ENCODE data around the gene EHBP1. TPM values are rescaled to one million over a fixed set of nuclear protein-coding genes. Genes with fewer than 3 reads are reported as not detected.

Gene EHBP1
- total and polyA plus RNA-seq, 2 donors (not counting 3 experiments of a cell fraction or from before 2014, with no cell fraction given) = 8.4 to 34.8 TPM

DNA sequence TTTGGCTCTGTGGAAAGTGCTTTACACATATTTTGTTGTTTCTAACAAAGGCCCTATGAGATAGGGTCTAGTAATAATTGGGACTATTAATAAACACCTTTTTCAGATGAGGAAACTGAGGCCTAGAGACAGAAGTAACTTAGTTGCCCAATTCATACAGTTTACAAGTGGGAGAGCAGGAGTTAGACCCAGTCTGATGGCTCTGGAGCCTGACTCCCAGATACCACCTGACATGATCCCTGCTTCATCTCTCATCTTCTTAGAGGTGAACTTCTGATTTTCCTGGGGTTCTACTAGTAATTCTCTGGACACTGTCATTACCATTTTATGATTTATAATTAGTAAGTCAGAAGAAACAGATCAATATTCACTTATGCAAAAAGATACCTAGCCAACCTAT, 296.1 kb downstream of the EHBP1 start:
- Histone ChIP-seq H4K20me1 (replicated peaks; ENCODE audit: control insufficient read depth, extremely low read depth, insufficient read depth, low read length) (no peaks in the 10 kb centered on the region), H3K36me3 (ENCODE audit: control insufficient read depth in 2 of 2, extremely low read depth in 1 of 2, insufficient read depth in 2 of 2, low read length in 2 of 2) (peaks cover 0 to 2% of the 10 kb centered on the region in 2 experiments), H3K9me3 (replicated peaks; ENCODE audit: control insufficient read depth, insufficient read depth, low read length) (no peaks in the 10 kb centered on the region), H3K9me1 (replicated peaks; ENCODE audit: control insufficient read depth, extremely low read depth, insufficient read depth, low read length) (no peaks in the 10 kb centered on the region), H3K9ac (replicated peaks; ENCODE audit: extremely low read depth, insufficient read depth, low read length) (no peak overlapping the region), H3K27ac (ENCODE audit: insufficient read depth, low read depth, low read length) (no peak overlapping the region), H3K27me3 (ENCODE audit: control insufficient read depth in 2 of 2, insufficient read depth in 2 of 2, low read length in 2 of 2) (no peaks in the 10 kb centered on the region), H3K4me3 (replicated peaks in 1 of 3; ENCODE audit: insufficient read depth in 1 of 3, low read depth in 1 of 3, low read length in 3 of 3) (no peak overlapping the region), H2AFZ (ENCODE audit: low read depth, low read length) (no peak overlapping the region), H3K79me2 (ENCODE audit: control insufficient read depth, insufficient read depth, low read length) (no peaks in the 10 kb centered on the region), H3K4me1 (ENCODE audit: control insufficient read depth, extremely low read depth, insufficient read depth, low read length) (peaks cover 8% of the 10 kb centered on the region), H3K4me2 (ENCODE audit: insufficient read depth, low read length) (no peak overlapping the region)
- POLR2A ChIA-PET = no interaction called here
- no TSS peak for BruUV-seq (replicated peaks)
- CTCF ChIA-PET = interaction anchor here (1.0 to 1.1 kb wide), 2 partner anchors 11 to 97 kb away, joined by 3 read pairs; no protein-coding TSS in a partner anchor
- intact Hi-C loops (cut with micrococcal nuclease) = no loop called here
- TF ChIP-seq EZH2 (IDR thresholded peaks at IDR 0.05; ENCODE audit: borderline replicate concordance, low read depth, low read length, severe bottlenecking) (no peak), CTCF (IDR thresholded peaks at IDR 0.05; ENCODE audit: extremely low read depth in 1 of 2, insufficient read depth in 1 of 2, low read depth in 1 of 2, low read length in 2 of 2) (no peak), FOS (IDR thresholded peaks at IDR 0.05; ENCODE audit: borderline replicate concordance, insufficient read depth, low read length) (no peak), POLR2AphosphoS5 (IDR thresholded peaks at IDR 0.05; ENCODE audit: insufficient read depth, low read depth, low read length) (no peak)
- FAIRE-seq (no peak), DNase-seq (ENCODE audit: low read depth, low spot score) (no peak)
- dilution Hi-C loops (cut with MboI; ENCODE audit: extremely low pct_ligation_motif_present, low sequenced_read_pairs) = no loop called here

DNA sequence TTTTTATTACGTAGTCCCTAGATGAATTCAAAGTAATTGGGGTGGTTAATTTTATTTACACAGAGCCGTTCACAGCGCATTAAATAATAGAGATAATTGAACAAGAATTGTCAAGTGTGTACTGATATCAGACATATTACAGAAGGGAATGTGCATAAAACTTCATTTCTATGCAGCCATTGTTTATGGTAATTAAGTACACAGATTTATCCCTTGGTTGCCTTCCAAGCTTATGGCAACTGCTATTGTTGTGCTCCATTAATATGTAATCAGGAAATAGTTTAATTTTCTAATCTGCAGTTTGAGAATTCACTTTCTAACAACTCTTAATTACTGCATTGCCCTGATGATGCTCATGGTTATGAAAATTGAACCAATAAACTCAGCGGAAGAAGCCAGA, 297.8 kb downstream of the EHBP1 start:
- no peak overlapping the region for H2AFZ ChIP-seq (ENCODE audit: low read depth, low read length)
- no peak overlapping the region for H3K27ac ChIP-seq (ENCODE audit: insufficient read depth, low read depth, low read length)
- no TSS peak for BruUV-seq (replicated peaks)
- H3K9me3 ChIP-seq (replicated peaks; ENCODE audit: control insufficient read depth, insufficient read depth, low read length) = no peaks in the 10 kb centered on the region
- H3K4me3 ChIP-seq (replicated peaks in 1 of 3; ENCODE audit: insufficient read depth in 1 of 3, low read depth in 1 of 3, low read length in 3 of 3) = no peak overlapping the region
- dilution Hi-C loops (cut with MboI; ENCODE audit: extremely low pct_ligation_motif_present, low sequenced_read_pairs) (no loop called here), intact Hi-C loops (cut with micrococcal nuclease) (no loop called here)
- TF ChIP-seq EZH2 (IDR thresholded peaks at IDR 0.05; ENCODE audit: borderline replicate concordance, low read depth, low read length, severe bottlenecking) = no peak
- TF ChIP-seq FOS (IDR thresholded peaks at IDR 0.05; ENCODE audit: borderline replicate concordance, insufficient read depth, low read length) = no peak
- no peak for TF ChIP-seq MAX (IDR thresholded peaks at IDR 0.05; ENCODE audit: insufficient read depth, insufficient read length)
- no peak for TF ChIP-seq POLR2AphosphoS5 (IDR thresholded peaks at IDR 0.05; ENCODE audit: insufficient read depth, low read depth, low read length)
- no peak for TF ChIP-seq POLR2A (IDR thresholded peaks at IDR 0.05; ENCODE audit: low read depth, low read length)
- no peak for TF ChIP-seq GATA2 (IDR thresholded peaks at IDR 0.05; ENCODE audit: insufficient read depth, insufficient read length, low read depth, low read length)
- TF ChIP-seq CTCF (IDR thresholded peaks at IDR 0.05; ENCODE audit: extremely low read depth in 1 of 2, insufficient read depth in 1 of 2, low read depth in 1 of 2, low read length in 2 of 2) = no peak
- TF ChIP-seq JUN (IDR thresholded peaks at IDR 0.05; ENCODE audit: borderline replicate concordance, insufficient read depth, insufficient read length, low read depth) = no peak
- no peak for TF ChIP-seq MYC (IDR thresholded peaks at IDR 0.05; ENCODE audit: low read depth, low read length)
- H3K36me3 ChIP-seq (ENCODE audit: control insufficient read depth in 2 of 2, extremely low read depth in 1 of 2, insufficient read depth in 2 of 2, low read length in 2 of 2) = no peaks in the 10 kb centered on the region
- H4K20me1 ChIP-seq (replicated peaks; ENCODE audit: control insufficient read depth, extremely low read depth, insufficient read depth, low read length) = no peaks in the 10 kb centered on the region
- no peak overlapping the region for H3K4me2 ChIP-seq (ENCODE audit: insufficient read depth, low read length)
- no peak overlapping the region for H3K9ac ChIP-seq (replicated peaks; ENCODE audit: extremely low read depth, insufficient read depth, low read length)
- H3K4me1 ChIP-seq (ENCODE audit: control insufficient read depth, extremely low read depth, insufficient read depth, low read length) = peaks cover 8% of the 10 kb centered on the region
- DNase-seq (ENCODE audit: low read depth, low spot score) (no peak), FAIRE-seq (no peak)
- H3K79me2 ChIP-seq (ENCODE audit: control insufficient read depth, insufficient read depth, low read length) = no peaks in the 10 kb centered on the region
- H3K9me1 ChIP-seq (replicated peaks; ENCODE audit: control insufficient read depth, extremely low read depth, insufficient read depth, low read length) = no peaks in the 10 kb centered on the region
- POLR2A ChIA-PET = no interaction called here
- no peaks in the 10 kb centered on the region for H3K27me3 ChIP-seq (ENCODE audit: control insufficient read depth in 2 of 2, insufficient read depth in 2 of 2, low read length in 2 of 2)
- CTCF ChIA-PET = interaction anchor here (1.3 to 1.7 kb wide), 2 partner anchors 31 to 228 kb away, joined by 3 to 7 read pairs; no protein-coding TSS in a partner anchor
